Measurements from ENCODE around the gene RAD18.

- TF ChIP-seq, protein P1, sequence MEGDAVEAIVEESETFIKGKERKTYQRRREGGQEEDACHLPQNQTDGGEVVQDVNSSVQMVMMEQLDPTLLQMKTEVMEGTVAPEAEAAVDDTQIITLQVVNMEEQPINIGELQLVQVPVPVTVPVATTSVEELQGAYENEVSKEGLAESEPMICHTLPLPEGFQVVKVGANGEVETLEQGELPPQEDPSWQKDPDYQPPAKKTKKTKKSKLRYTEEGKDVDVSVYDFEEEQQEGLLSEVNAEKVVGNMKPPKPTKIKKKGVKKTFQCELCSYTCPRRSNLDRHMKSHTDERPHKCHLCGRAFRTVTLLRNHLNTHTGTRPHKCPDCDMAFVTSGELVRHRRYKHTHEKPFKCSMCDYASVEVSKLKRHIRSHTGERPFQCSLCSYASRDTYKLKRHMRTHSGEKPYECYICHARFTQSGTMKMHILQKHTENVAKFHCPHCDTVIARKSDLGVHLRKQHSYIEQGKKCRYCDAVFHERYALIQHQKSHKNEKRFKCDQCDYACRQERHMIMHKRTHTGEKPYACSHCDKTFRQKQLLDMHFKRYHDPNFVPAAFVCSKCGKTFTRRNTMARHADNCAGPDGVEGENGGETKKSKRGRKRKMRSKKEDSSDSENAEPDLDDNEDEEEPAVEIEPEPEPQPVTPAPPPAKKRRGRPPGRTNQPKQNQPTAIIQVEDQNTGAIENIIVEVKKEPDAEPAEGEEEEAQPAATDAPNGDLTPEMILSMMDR (IDR thresholded peaks at IDR 0.05): no peak
- TF ChIP-seq POLR2A (IDR thresholded peaks at IDR 0.05): no peak
Observed at GRCh38 chr3:8895829-8896228, 67.4 kb downstream of the RAD18 start.
